Measurements from ENCODE around the gene CDC42EP2. TPM values are rescaled to one million over a fixed set of nuclear protein-coding genes. Genes with fewer than 3 reads are reported as not detected.

The CDC42EP2 gene
- total RNA-seq, 1 donor from 2014 or later = 37.4 TPM

GRCh38 chr11:65278356-65278755 is 36.3 kb upstream of the CDC42EP2 start:
- Histone ChIP-seq H3K36me3 (ENCODE audit: control insufficient read depth, insufficient read depth, low read length) (peaks cover 1% of the 10 kb centered on the region), H3K27me3 (ENCODE audit: control insufficient read depth, insufficient read depth, low read length) (no peaks in the 10 kb centered on the region), H3K4me3 (ENCODE audit: low read depth, low read length) (no peak overlapping the region)
- DNase-seq (ENCODE audit: low read depth) = no peak
- TF ChIP-seq, protein P1, sequence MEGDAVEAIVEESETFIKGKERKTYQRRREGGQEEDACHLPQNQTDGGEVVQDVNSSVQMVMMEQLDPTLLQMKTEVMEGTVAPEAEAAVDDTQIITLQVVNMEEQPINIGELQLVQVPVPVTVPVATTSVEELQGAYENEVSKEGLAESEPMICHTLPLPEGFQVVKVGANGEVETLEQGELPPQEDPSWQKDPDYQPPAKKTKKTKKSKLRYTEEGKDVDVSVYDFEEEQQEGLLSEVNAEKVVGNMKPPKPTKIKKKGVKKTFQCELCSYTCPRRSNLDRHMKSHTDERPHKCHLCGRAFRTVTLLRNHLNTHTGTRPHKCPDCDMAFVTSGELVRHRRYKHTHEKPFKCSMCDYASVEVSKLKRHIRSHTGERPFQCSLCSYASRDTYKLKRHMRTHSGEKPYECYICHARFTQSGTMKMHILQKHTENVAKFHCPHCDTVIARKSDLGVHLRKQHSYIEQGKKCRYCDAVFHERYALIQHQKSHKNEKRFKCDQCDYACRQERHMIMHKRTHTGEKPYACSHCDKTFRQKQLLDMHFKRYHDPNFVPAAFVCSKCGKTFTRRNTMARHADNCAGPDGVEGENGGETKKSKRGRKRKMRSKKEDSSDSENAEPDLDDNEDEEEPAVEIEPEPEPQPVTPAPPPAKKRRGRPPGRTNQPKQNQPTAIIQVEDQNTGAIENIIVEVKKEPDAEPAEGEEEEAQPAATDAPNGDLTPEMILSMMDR (IDR thresholded peaks at IDR 0.05; ENCODE audit: insufficient read depth, low read length, poor library complexity, severe bottlenecking) = no peak

- DNase-seq (ENCODE audit: low read depth) = no peak
- Histone ChIP-seq H3K27me3 (ENCODE audit: control insufficient read depth, insufficient read depth, low read length) (no peaks in the 10 kb centered on the region), H3K4me3 (ENCODE audit: low read depth, low read length) (no peak overlapping the region), H3K36me3 (ENCODE audit: control insufficient read depth, insufficient read depth, low read length) (peaks cover 1% of the 10 kb centered on the region)
- TF ChIP-seq, protein P1 (IDR thresholded peaks at IDR 0.05; ENCODE audit: insufficient read depth, low read length, poor library complexity, severe bottlenecking) = no peak
Observed at GRCh38 chr11:65279279-65279678, 35.4 kb upstream of the CDC42EP2 start.

DNA sequence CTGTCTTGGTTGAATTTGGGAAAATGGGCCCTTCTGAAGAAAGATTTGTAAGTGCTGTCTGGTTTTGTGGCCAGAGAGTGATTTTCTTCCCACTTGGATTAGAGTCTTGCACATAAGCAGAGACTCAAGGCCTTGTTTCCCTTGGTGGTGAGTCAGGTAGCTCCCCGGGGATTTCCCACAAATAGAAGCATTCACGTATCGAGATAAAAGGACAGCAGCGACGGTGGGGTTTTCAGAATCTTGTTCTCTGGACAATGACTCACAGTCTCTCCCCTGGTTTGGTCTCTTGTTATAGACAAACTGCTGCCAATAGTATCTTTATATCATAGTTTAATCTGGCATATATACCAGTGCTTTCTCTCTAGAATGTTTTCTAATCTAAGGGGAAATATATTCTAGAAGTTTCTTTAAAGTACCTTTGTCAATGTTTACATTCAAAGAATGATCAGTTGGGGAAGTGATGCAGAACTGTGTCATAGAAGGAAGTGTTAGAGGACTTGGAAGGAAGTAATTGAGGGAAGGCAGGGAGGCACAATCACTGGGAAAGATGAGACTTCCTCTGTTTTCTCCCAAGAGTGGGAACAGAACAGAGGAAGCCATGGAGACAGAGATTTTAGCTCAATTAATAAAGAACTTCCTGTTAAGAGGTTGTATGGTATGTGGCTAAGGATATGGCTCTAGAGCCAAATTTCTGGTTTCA is 34.8 kb upstream of the CDC42EP2 start:
- DNase-seq (ENCODE audit: low read depth) = peak; percentile 97
- H3K4me3 ChIP-seq (ENCODE audit: low read depth, low read length) = no peak overlapping the region
- peaks cover 1% of the 10 kb centered on the region for H3K36me3 ChIP-seq (ENCODE audit: control insufficient read depth, insufficient read depth, low read length)
- no peaks in the 10 kb centered on the region for H3K27me3 ChIP-seq (ENCODE audit: control insufficient read depth, insufficient read depth, low read length)
- TF ChIP-seq, protein P1 (IDR thresholded peaks at IDR 0.05; ENCODE audit: insufficient read depth, low read length, poor library complexity, severe bottlenecking) = no peak

DNA sequence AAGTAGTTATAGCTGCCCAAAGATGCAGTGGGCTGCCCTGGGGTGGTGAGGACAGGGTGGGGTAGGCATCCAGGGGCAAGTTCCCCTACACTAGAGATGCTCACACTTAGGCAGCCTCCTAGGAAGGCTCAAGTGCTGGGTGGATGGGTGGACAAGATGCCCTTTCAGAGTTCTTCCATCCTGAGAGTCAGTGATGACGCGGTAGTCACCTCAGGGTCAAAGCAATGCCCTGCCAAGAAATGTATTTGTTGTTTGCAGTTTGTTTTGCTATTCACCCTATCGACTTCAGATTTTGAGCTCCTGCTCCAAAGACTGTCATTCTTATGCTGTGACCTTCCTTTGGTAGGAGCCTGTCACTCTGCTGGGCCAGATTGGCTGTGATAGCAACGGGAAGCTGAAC is 34.0 kb upstream of the CDC42EP2 start:
- DNase-seq (ENCODE audit: low read depth) = no peak
- H3K36me3 ChIP-seq (ENCODE audit: control insufficient read depth, insufficient read depth, low read length) = peaks cover 1% of the 10 kb centered on the region
- no peaks in the 10 kb centered on the region for H3K27me3 ChIP-seq (ENCODE audit: control insufficient read depth, insufficient read depth, low read length)
- TF ChIP-seq, protein P1 (IDR thresholded peaks at IDR 0.05; ENCODE audit: insufficient read depth, low read length, poor library complexity, severe bottlenecking) = no peak
- H3K4me3 ChIP-seq (ENCODE audit: low read depth, low read length) = no peak overlapping the region

DNA sequence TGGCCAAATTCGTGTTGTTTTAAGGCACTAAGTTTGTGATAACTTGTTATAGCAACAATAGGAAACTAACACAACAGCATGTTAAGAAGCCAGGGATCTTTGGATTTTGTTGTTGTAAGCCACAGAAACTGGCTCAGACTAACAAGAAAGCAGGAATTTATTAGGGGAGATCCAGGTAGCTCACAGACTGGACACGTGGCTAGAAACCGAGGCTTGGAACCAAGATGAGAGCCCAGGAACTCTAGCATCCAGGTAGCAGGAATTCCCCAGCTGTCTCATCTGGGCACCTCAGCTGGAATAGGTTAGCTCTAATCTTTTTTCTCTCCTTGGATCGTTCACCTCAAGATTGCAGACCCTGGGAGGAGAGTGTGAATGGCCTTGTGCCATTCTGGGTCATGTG is 28.0 kb upstream of the CDC42EP2 start:
- TF ChIP-seq, protein P1 (IDR thresholded peaks at IDR 0.05; ENCODE audit: insufficient read depth, low read length, poor library complexity, severe bottlenecking) = no peak
- no peak overlapping the region for H3K4me3 ChIP-seq (ENCODE audit: low read depth, low read length)
- no peaks in the 10 kb centered on the region for H3K36me3 ChIP-seq (ENCODE audit: control insufficient read depth, insufficient read depth, low read length)
- H3K27me3 ChIP-seq (ENCODE audit: control insufficient read depth, insufficient read depth, low read length) = no peaks in the 10 kb centered on the region
- DNase-seq (ENCODE audit: low read depth) = no peak

GRCh38 chr11:65287601-65288000 is 27.1 kb upstream of the CDC42EP2 start:
- DNase-seq (ENCODE audit: low read depth) = no peak
- Histone ChIP-seq H3K27me3 (ENCODE audit: control insufficient read depth, insufficient read depth, low read length) (no peaks in the 10 kb centered on the region), H3K36me3 (ENCODE audit: control insufficient read depth, insufficient read depth, low read length) (no peaks in the 10 kb centered on the region), H3K4me3 (ENCODE audit: low read depth, low read length) (no peak overlapping the region)
- TF ChIP-seq, protein P1 (IDR thresholded peaks at IDR 0.05; ENCODE audit: insufficient read depth, low read length, poor library complexity, severe bottlenecking) = no peak
